Endometrial microvascular endothelial cells (primary cell): Measurements from ENCODE around the gene KLK12. TPM values are rescaled to one million over a fixed set of nuclear protein-coding genes. Genes with fewer than 3 reads are reported as not detected.
"Not testable (repeated sequence)": the region's sequence is repeated elsewhere in the genome, so short reads cannot be mapped to it uniquely, and the experiment has no call there.

ENCODE experiments used
- in situ Hi-C: cut with HindIII; loops from 2 replicates; pipeline ENCODE4 v1.10.0; 2017; ENCODE audit warnings: low sequenced_read_pairs, low pct_unique_long_range_greater_than_20kb; ENCODE audit errors: inconsistent ontology term
- total RNA-seq: library from RNA; depleted of rRNA; stranded (reverse); fragments of >200 nt; gene quantifications from one replicate; pipeline ENCODE4 v1.2.3, GENCODE V29; 2015; ENCODE audit errors: inconsistent ontology term

Gene KLK12
- total RNA-seq, 1 donor from 2014 or later: not detected

- in situ Hi-C loops: no loop called here
These were observed 34.4 kb downstream of the KLK12 start for GRCh38 chr19:51000426-51000825.

GRCh38 chr19:50998686-50999085 lies 36.1 kb downstream of the KLK12 start:
- in situ Hi-C loops: no loop called here

DNA sequence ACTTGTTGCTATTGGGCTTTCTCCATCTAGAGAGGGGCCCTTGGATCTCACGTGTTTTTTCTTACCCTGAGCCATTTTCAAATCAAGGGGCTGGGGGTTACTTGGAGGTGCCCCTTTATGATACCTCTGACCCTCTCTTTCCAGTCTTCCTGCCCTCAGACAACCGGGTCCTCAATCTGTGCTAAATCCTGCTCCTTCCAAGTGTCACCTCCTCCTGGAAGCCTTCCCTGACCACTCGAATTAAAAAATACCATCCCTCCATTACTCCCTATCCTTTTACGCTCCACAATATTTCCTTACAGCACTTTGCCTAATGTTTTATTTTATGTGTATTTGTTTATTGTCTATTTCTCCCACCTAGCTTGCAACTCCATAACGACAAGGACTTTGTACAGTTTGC lies 36.7 kb downstream of the KLK12 start:
- in situ Hi-C loops: no loop called here

DNA sequence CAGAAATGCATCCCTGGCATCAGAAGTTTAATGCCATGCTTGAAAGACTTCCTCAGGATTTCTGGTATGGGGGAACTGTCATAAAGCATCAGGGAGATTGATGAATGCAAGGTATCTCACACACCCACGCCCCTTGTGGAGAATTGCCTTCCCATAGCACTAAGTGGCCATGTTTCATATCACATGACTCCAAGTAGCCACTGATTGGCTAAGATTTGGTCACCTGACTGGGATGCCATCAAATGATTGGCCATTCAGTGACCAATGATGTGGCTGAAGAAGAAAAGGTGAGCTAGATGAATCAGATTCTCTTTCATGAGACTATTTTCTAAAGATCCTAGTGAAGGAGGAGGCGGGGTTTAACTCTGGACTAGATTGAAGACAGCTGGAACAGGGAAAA lies 40.7 kb downstream of the KLK12 start:
- in situ Hi-C loops: no loop called here

GRCh38 chr19:50992666-50993035 lies 42.2 kb downstream of the KLK12 start:
- in situ Hi-C loops: no loop called here

- in situ Hi-C loops: not testable (repeated sequence)
These were observed 50.4 kb downstream of the KLK12 start for GRCh38 chr19:50984416-50984815.

- in situ Hi-C loops: no loop called here
These were observed 51.0 kb downstream of the KLK12 start, which contains the start of gene KLK7 for GRCh38 chr19:50983625-50984292. KLK7 (minus strand) TSS chr19:50983917; CDS start chr19:50982399, 1,518 bp downstream.

DNA sequence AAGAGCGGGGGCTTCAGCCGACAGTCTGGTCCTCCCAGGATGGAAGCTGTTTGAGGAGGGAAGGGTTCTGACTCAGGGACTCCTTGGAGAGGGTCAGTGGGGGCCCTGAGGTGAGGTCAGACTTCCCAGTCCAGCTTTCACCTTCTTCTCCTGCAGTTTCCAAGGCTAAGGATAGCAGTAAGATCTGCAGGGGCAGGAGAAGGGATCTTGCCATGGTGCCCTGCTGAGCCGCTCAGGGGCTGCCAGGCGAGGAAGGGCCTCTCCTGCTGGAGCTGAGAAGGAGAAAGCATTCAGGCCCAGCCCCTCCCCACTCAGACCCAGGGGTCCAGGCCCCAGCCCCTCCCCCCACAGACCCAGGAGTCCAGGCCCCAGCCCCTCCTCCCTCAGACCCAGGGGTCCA lies 52.6 kb downstream of the KLK12 start:
- in situ Hi-C loops: no loop called here

DNA sequence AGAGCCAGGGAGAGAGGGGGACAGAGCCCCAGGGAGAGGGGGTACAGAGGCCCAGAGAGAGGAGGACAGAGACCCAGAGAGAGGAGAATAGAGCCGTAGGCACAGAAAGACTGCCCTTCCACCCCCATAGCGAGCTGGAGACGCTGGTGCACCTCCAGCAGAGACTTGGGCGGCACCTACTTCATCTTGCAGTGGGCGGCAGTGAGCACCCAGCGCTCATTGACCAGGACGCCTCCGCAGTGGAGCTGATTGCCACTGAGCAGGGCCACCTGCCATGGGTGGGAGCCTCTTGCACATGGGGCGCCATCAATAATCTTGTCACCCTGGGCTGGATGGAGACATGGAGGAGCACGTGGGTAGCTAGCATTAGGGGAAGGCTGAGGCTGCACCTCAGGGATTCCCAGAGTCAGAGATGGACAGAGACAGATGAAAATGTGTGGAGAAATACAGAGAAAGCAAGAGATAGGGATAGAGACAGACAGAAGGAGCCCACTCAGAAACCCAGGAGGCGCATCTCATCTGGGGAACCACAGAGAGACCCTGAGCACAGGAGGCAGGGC lies 53.1 kb downstream of the KLK12 start:
- in situ Hi-C loops: no loop called here

DNA sequence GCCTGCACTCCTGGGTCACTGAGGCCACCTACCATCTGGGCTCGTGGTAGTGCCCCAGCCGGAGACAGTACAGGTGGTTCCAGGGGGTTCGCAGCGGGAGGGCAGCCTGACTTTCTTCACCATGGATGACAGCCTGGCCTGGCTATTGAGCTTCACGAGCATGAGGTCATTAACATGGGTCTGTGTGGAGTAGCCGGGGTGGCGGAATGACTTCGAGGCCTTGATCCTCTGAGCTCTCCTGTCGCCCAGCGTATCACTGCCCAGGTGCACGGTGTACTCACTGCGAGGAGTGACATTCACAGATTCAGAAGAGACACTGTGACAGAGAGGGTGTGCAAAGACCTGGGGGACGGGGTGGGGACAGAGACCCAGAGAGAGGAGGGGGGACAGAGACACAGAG lies 54.6 kb downstream of the KLK12 start:
- in situ Hi-C loops: no loop called here

GRCh38 chr19:50979758-50980157 lies 55.0 kb downstream of the KLK12 start:
- in situ Hi-C loops: no loop called here

Other genes starting within 250 kb of the KLK12 start
- not detected for gene ACP4, start 244.6 kb downstream of the KLK12 start, total RNA-seq
- gene KLK1, start 211.2 kb downstream of the KLK12 start, total RNA-seq: not detected
- not detected for gene KLK15, start 201.4 kb downstream of the KLK12 start, total RNA-seq
- not detected for gene KLK3, start 180.1 kb downstream of the KLK12 start, total RNA-seq
- gene KLK2, start 161.6 kb downstream of the KLK12 start, total RNA-seq: not detected
- not detected for gene KLK4, start 123.6 kb downstream of the KLK12 start, total RNA-seq
- not detected for gene KLK5, start 82.0 kb downstream of the KLK12 start, total RNA-seq
- not detected for gene KLK6, start 65.4 kb downstream of the KLK12 start, total RNA-seq
- gene KLK7, start 51.1 kb downstream of the KLK12 start, total RNA-seq: not detected
- gene KLK8, start 33.4 kb downstream of the KLK12 start, total RNA-seq: not detected
- gene KLK10, start 15.3 kb downstream of the KLK12 start, total RNA-seq: not detected
- not detected for gene KLK11, start 8.4 kb downstream of the KLK12 start, total RNA-seq
- not detected for gene KLK13, start 30.1 kb upstream of the KLK12 start, total RNA-seq
- not detected for gene KLK14, start 47.9 kb upstream of the KLK12 start, total RNA-seq
- gene CTU1, start 73.4 kb upstream of the KLK12 start, total RNA-seq: 21.6 TPM
- not detected for gene SIGLEC9, start 89.9 kb upstream of the KLK12 start, total RNA-seq
- gene SIGLEC7, start 107.3 kb upstream of the KLK12 start, total RNA-seq: not detected
- gene CD33, start 190.1 kb upstream of the KLK12 start, total RNA-seq: not detected
- gene SIGLECL1, start 216.1 kb upstream of the KLK12 start, total RNA-seq: not detected